H9 (cell line): ENCODE measurements around the gene ATP10B. TPM values are rescaled to one million over a fixed set of nuclear protein-coding genes. Genes with fewer than 3 reads are reported as not detected.

Experiments
- DNase-seq: peaks from one replicate; pipeline ENCODE4 v3.0.0-alpha.2; 2017
- H2AFZ ChIP-seq: one replicate; pipeline ENCODE4 v1.6.1; 2013; ENCODE audit warnings: mild to moderate bottlenecking, low read length, control low read depth, moderate library complexity
- H2AK5ac ChIP-seq: 2 replicates; pipeline ENCODE4 v1.6.1; 2013; ENCODE audit warnings: low read length, control low read depth, mixed read lengths; ENCODE audit not compliant: insufficient read length
- H2BK120ac ChIP-seq: one replicate; pipeline ENCODE4 v1.6.1; 2013; ENCODE audit warnings: low read depth, mild to moderate bottlenecking, low read length, control low read depth, inconsistent platforms; ENCODE audit not compliant: poor library complexity, severe bottlenecking
- H2BK12ac ChIP-seq: 2 replicates; pipeline ENCODE4 v1.6.1; 2013; ENCODE audit warnings: low read length, control low read depth, mixed read lengths, low read depth; ENCODE audit not compliant: insufficient read length
- H2BK15ac ChIP-seq: 2 replicates; pipeline ENCODE4 v1.6.1; 2013; ENCODE audit warnings: low read depth, low read length, control low read depth
- H2BK20ac ChIP-seq: one replicate; pipeline ENCODE4 v1.6.1; 2013; ENCODE audit warnings: low read depth, mild to moderate bottlenecking, low read length, control low read depth, inconsistent platforms; ENCODE audit not compliant: poor library complexity, severe bottlenecking
- H2BK5ac ChIP-seq: 2 replicates; pipeline ENCODE4 v1.6.1; 2013; ENCODE audit warnings: low read length, control low read depth, mixed read lengths; ENCODE audit not compliant: insufficient read length
- H3K14ac ChIP-seq: 2 replicates; pipeline ENCODE4 v1.6.1; 2013; ENCODE audit warnings: low read length, control low read depth; ENCODE audit not compliant: insufficient read depth
- H3K18ac ChIP-seq: 2 replicates; pipeline ENCODE4 v1.6.1; 2013; ENCODE audit warnings: low read depth, mild to moderate bottlenecking, mixed read lengths, low read length, control low read depth; ENCODE audit not compliant: insufficient read length
- H3K23ac ChIP-seq: 2 replicates; pipeline ENCODE4 v1.6.1; 2013; ENCODE audit warnings: low read length, control low read depth, mixed read lengths, low read depth; ENCODE audit not compliant: insufficient read length
- H3K23me2 ChIP-seq: 2 replicates; pipeline ENCODE4 v1.6.1; 2013; ENCODE audit warnings: low read depth, mild to moderate bottlenecking, mixed read lengths, low read length, control low read depth; ENCODE audit not compliant: insufficient read length, poor library complexity, severe bottlenecking
- H3K27ac ChIP-seq: 2 replicates; pipeline ENCODE4 v1.5.1; 2013; ENCODE audit warnings: low read length, control low read depth, mixed read lengths, low read depth; ENCODE audit not compliant: insufficient read length
- H3K27me3 ChIP-seq: 2 replicates; pipeline ENCODE4 v1.6.1; 2013; ENCODE audit warnings: low read length, control low read depth, inconsistent platforms; ENCODE audit not compliant: insufficient read depth
- H3K4ac ChIP-seq: 2 replicates; pipeline ENCODE4 v1.6.1; 2013; ENCODE audit warnings: low read depth, mild to moderate bottlenecking, control low read depth, inconsistent platforms, low read length, moderate library complexity
- H3K4me1 ChIP-seq: 2 replicates; pipeline ENCODE4 v1.6.1; 2013; ENCODE audit warnings: low read length, control low read depth, inconsistent platforms; ENCODE audit not compliant: insufficient read depth
- H3K4me2 ChIP-seq: 2 replicates; pipeline ENCODE4 v1.6.1; 2013; ENCODE audit warnings: low read length, control low read depth, mixed read lengths; ENCODE audit not compliant: insufficient read length, insufficient read depth
- H3K56ac ChIP-seq: 2 replicates; pipeline ENCODE4 v1.6.1; 2013; ENCODE audit warnings: low read depth, mild to moderate bottlenecking, mixed read lengths, low read length, control low read depth; ENCODE audit not compliant: insufficient read length
- H3K79me1 ChIP-seq: 2 replicates; pipeline ENCODE4 v1.6.1; 2013; ENCODE audit warnings: low read depth, mild to moderate bottlenecking, moderate library complexity, low read length, control low read depth, inconsistent platforms; ENCODE audit not compliant: insufficient read depth, poor library complexity, severe bottlenecking
- H3K79me2 ChIP-seq: 2 replicates; pipeline ENCODE4 v1.6.1; 2013; ENCODE audit warnings: low read length, control low read depth, inconsistent platforms; ENCODE audit not compliant: insufficient read depth
- H3K9ac ChIP-seq: 2 replicates; pipeline ENCODE4 v1.6.1; 2013; ENCODE audit warnings: low read length, control low read depth, mixed read lengths; ENCODE audit not compliant: insufficient read length; ENCODE audit errors: extremely low read depth
- H3K9me3 ChIP-seq: one replicate; pipeline ENCODE4 v1.6.1; 2013; ENCODE audit warnings: low read depth, low read length, inconsistent platforms; ENCODE audit not compliant: control insufficient read depth
- H3T11ph ChIP-seq: one replicate; pipeline ENCODE4 v1.6.1; 2013; ENCODE audit warnings: mild to moderate bottlenecking, low read length, control low read depth, inconsistent platforms
- H4K20me1 ChIP-seq: one replicate; pipeline ENCODE4 v1.6.1; 2013; ENCODE audit not compliant: control insufficient read depth, insufficient read length, insufficient read depth
- H4K5ac ChIP-seq: 2 replicates; pipeline ENCODE4 v1.6.1; 2013; ENCODE audit warnings: low read depth, mild to moderate bottlenecking, mixed read lengths, low read length, control low read depth; ENCODE audit not compliant: insufficient read length
- H4K8ac ChIP-seq: replicated peaks from 2 replicates; pipeline ENCODE4 v1.6.1; 2013; ENCODE audit warnings: low read length, control low read depth, mixed read lengths, low read depth; ENCODE audit not compliant: insufficient read length
- H4K91ac ChIP-seq: 2 replicates; pipeline ENCODE4 v1.6.1; 2013; ENCODE audit warnings: low read depth, mild to moderate bottlenecking, moderate library complexity, mixed read lengths, low read length, control low read depth; ENCODE audit not compliant: insufficient read length
- H3K27ac Mint-ChIP-seq, 3 experiments: 2 replicates in 2 of 3; 3 replicates in 1 of 3; pipeline ENCODE4 v1.8.0; 2020 to 2021; ENCODE audit warnings: mixed read lengths in 3 of 3, mild to moderate bottlenecking in 1 of 3, moderate library complexity in 1 of 3
- H3K27me3 Mint-ChIP-seq: 2 replicates; pipeline ENCODE4 v1.8.0; 2021; ENCODE audit warnings: low read depth, mild to moderate bottlenecking, moderate library complexity, mixed read lengths
- H3K36me3 Mint-ChIP-seq, 3 experiments: 2 replicates in 2 of 3; 3 replicates in 1 of 3; pipeline ENCODE4 v1.8.0; 2020 to 2021; ENCODE audit warnings: low read depth in 3 of 3, mixed read lengths in 3 of 3; ENCODE audit not compliant: insufficient read depth in 1 of 3
- H3K4me1 Mint-ChIP-seq, 2 experiments: 2 replicates each; pipeline ENCODE4 v1.8.0; 2020; ENCODE audit warnings: mixed read lengths in 2 of 2
- H3K4me3 Mint-ChIP-seq, 2 experiments: 2 replicates in 1 of 2; 3 replicates in 1 of 2; pipeline ENCODE4 v1.8.0; 2020 to 2021; ENCODE audit warnings: mild to moderate bottlenecking in 2 of 2, mixed read lengths in 2 of 2, moderate library complexity in 1 of 2
- H3K9me3 Mint-ChIP-seq, 2 experiments: 2 replicates in 1 of 2; 3 replicates in 1 of 2; pipeline ENCODE4 v1.8.0; 2020; ENCODE audit warnings: mild to moderate bottlenecking in 2 of 2, mixed read lengths in 2 of 2, moderate library complexity in 1 of 2
- WGBS: extraction: QIAGEN DNeasy Blood & Tissue Kit; methylation state at CpG from one replicate; pipeline ENCODE4 v1.1.7; 2013; ENCODE audit warnings: missing lambda C conversion rate, low lambda C conversion rate, mixed read lengths; ENCODE audit not compliant: insufficient read length; ENCODE audit errors: extremely low coverage; 5-methylcytosine and 5-hydroxymethylcytosine counted together
- total RNA-seq: library from RNA; stranded (reverse); gene quantifications from 2 replicates; pipeline ENCODE4 v1.2.1, GENCODE V29; 2021
- TF ChIP-seq, protein P1 (sequence below): fragments of 200-600 bp; sonication (generic); conservative IDR thresholded peaks from 3 replicates; pipeline ENCODE4 v1.8.0; 2021; ENCODE audit warnings: antibody characterized with exemption, mild to moderate bottlenecking

Gene ATP10B
- total RNA-seq, 1 experiment from 2014 or later: 0.42 TPM

DNA sequence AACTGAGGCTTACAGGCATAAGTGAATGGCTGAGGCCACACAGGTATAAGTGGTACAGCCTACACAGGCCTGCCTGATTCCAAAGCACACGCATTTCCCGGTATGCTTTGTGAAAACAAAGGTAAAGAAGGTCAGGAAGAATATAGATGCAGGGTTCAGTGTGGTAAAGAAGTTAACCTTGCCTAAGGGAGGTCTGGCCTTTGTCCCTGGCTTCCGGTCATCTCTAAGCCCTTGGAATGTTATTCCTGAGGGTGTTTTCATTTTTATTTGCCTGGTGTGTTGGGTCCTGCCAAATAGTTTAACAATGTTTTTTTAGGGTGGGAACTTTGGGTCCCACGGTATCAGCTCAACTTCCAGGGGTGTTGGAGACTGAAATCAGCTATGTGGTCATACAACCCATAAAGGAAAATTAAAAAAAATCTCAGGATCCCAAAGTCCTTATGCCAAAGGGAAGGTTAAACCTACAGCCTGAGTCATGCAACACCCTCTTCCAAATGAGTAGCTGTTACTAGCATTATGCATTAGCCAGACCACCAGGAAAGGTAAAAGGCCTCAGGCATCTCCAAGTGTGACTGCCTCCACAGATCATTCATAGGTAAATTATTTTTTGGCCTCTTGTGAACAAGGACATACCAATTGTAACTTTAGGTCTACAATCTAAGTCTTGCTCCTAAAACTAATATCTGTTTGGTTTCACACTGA, 124.6 kb downstream of the ATP10B start:
- no peak overlapping the region for H3K23ac ChIP-seq
- H3K4me1 Mint-ChIP-seq: peaks cover 20 to 25% of the 10 kb centered on the region in 2 experiments
- H3K9me3 ChIP-seq: no peaks in the 10 kb centered on the region
- no peak overlapping the region for H2BK20ac ChIP-seq
- no peak overlapping the region for H3K4me3 Mint-ChIP-seq
- no peak overlapping the region for H3K9ac ChIP-seq
- H2BK12ac ChIP-seq: no peak overlapping the region
- H3K27ac Mint-ChIP-seq: peak overlapping the region in 1 of 3 experiments; percentile 84; a peak in 2 of 7 replicates
- no peaks in the 10 kb centered on the region for H3K27me3 ChIP-seq
- no peak overlapping the region for H3K14ac ChIP-seq
- no peaks in the 10 kb centered on the region for H3K9me3 Mint-ChIP-seq
- no peak overlapping the region for H4K91ac ChIP-seq
- peaks cover 6% of the 10 kb centered on the region; the same call in 1 of the 2 replicates for H3K4me1 ChIP-seq
- no peak overlapping the region for H2BK120ac ChIP-seq
- no peak overlapping the region for H3K18ac ChIP-seq
- H3K4me2 ChIP-seq: no peak overlapping the region
- H4K20me1 ChIP-seq: no peaks in the 10 kb centered on the region
- no peak overlapping the region for H3T11ph ChIP-seq
- no peaks in the 10 kb centered on the region for H3K79me1 ChIP-seq
- no peak overlapping the region for H2BK15ac ChIP-seq
- no peak overlapping the region for H3K4ac ChIP-seq
- H3K27ac ChIP-seq: no peak overlapping the region
- no peak overlapping the region for H2BK5ac ChIP-seq
- DNase-seq: no peak
- no CpG with 5 or more reads among the region's 4 CpGs for WGBS
- H4K8ac ChIP-seq: no peak overlapping the region
- no peak overlapping the region for H2AFZ ChIP-seq
- H4K5ac ChIP-seq: no peak overlapping the region
- no peaks in the 10 kb centered on the region for H3K36me3 Mint-ChIP-seq
- H3K56ac ChIP-seq: no peak overlapping the region
- H3K27me3 Mint-ChIP-seq: no peaks in the 10 kb centered on the region
- no peaks in the 10 kb centered on the region for H3K23me2 ChIP-seq
- TF ChIP-seq, protein P1, sequence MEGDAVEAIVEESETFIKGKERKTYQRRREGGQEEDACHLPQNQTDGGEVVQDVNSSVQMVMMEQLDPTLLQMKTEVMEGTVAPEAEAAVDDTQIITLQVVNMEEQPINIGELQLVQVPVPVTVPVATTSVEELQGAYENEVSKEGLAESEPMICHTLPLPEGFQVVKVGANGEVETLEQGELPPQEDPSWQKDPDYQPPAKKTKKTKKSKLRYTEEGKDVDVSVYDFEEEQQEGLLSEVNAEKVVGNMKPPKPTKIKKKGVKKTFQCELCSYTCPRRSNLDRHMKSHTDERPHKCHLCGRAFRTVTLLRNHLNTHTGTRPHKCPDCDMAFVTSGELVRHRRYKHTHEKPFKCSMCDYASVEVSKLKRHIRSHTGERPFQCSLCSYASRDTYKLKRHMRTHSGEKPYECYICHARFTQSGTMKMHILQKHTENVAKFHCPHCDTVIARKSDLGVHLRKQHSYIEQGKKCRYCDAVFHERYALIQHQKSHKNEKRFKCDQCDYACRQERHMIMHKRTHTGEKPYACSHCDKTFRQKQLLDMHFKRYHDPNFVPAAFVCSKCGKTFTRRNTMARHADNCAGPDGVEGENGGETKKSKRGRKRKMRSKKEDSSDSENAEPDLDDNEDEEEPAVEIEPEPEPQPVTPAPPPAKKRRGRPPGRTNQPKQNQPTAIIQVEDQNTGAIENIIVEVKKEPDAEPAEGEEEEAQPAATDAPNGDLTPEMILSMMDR: no peak
- no peaks in the 10 kb centered on the region for H3K79me2 ChIP-seq
- H2AK5ac ChIP-seq: no peak overlapping the region
